ENCODE measurements around the gene CYP2R1. TPM values are rescaled to one million over a fixed set of nuclear protein-coding genes. Genes with fewer than 3 reads are reported as not detected.
"Not testable (repeated sequence)": the region's sequence is repeated elsewhere in the genome, so short reads cannot be mapped to it uniquely, and the experiment has no call there.

CYP2R1 gene
- total RNA-seq, 1 experiment from 2014 or later: 18.3 TPM

GRCh38 chr11:14863775-14864174 lies 28.3 kb downstream of the CYP2R1 start:
- CTCF ChIA-PET; H2AFZ ChIP-seq (ENCODE audit: low read depth, low read length, poor library complexity, severe bottlenecking); H3K79me2 ChIP-seq (ENCODE audit: insufficient read depth, low read length); DNase-seq (ENCODE audit: low read depth, low spot score); H3K27me3 ChIP-seq (ENCODE audit: insufficient read depth, low read length); H3K4me3 ChIP-seq (replicated peaks in 1 of 2; ENCODE audit: low read depth in 1 of 2, low read length in 2 of 2); H3K9me2 ChIP-seq (ENCODE audit: insufficient read depth); H3K4me2 ChIP-seq (ENCODE audit: low read length); intact Hi-C loops (cut with micrococcal nuclease); H3K9me3 ChIP-seq (ENCODE audit: control insufficient read depth in 1 of 2, insufficient read depth in 1 of 2, low read depth in 1 of 2, low read length in 2 of 2); ATAC-seq; H3K4me1 ChIP-seq (ENCODE audit: control insufficient read depth in 1 of 2, insufficient read depth in 2 of 2, low read length in 2 of 2); H4K20me1 ChIP-seq (ENCODE audit: insufficient read depth); BruUV-seq (replicated peaks); H3K36me3 ChIP-seq (ENCODE audit: control insufficient read depth in 1 of 2, insufficient read depth in 2 of 2, low read length in 2 of 2); H3K9ac ChIP-seq (ENCODE audit: low read length); POLR2A ChIA-PET; RAD21 ChIA-PET (ENCODE audit: low non-redundant PET in 1 of 2, low total read pairs in 2 of 2, uncharacterized antibody in 2 of 2, unreplicated experiment in 2 of 2); H3K27ac ChIP-seq (ENCODE audit: low read depth, low read length): not testable (repeated sequence)

- BruUV-seq (replicated peaks): no TSS peak
- H3K9me2 ChIP-seq (ENCODE audit: insufficient read depth): no peaks in the 10 kb centered on the region
- intact Hi-C loops (cut with micrococcal nuclease): no loop called here
- no peaks in the 10 kb centered on the region for H3K4me1 ChIP-seq (ENCODE audit: control insufficient read depth in 1 of 2, insufficient read depth in 2 of 2, low read length in 2 of 2)
- no peaks in the 10 kb centered on the region for H3K9me3 ChIP-seq (ENCODE audit: control insufficient read depth in 1 of 2, insufficient read depth in 1 of 2, low read depth in 1 of 2, low read length in 2 of 2)
- CTCF ChIA-PET: no interaction called here
- H3K79me2 ChIP-seq (ENCODE audit: insufficient read depth, low read length): no peaks in the 10 kb centered on the region
- POLR2A ChIA-PET: interaction anchor here (1.0 kb wide), 1 partner anchor 10 kb away, joined by 3 read pairs; no protein-coding TSS in a partner anchor
- no peaks in the 10 kb centered on the region for H3K27me3 ChIP-seq (ENCODE audit: insufficient read depth, low read length)
- no peak overlapping the region for H3K4me2 ChIP-seq (ENCODE audit: low read length)
- TF ChIP-seq EZH2phosphoT487 (IDR thresholded peaks at IDR 0.05; ENCODE audit: borderline replicate concordance): no peak
- no peak for TF ChIP-seq JUND (IDR thresholded peaks at IDR 0.05)
- no peak overlapping the region for H3K27ac ChIP-seq (ENCODE audit: low read depth, low read length)
- H3K36me3 ChIP-seq (ENCODE audit: control insufficient read depth in 1 of 2, insufficient read depth in 2 of 2, low read length in 2 of 2): no peaks in the 10 kb centered on the region
- H3K9ac ChIP-seq (ENCODE audit: low read length): no peak overlapping the region
- no peak overlapping the region for H3K4me3 ChIP-seq (replicated peaks in 1 of 2; ENCODE audit: low read depth in 1 of 2, low read length in 2 of 2)
- no peak for ATAC-seq
- no peak for DNase-seq (ENCODE audit: low read depth, low spot score)
- no peaks in the 10 kb centered on the region for H4K20me1 ChIP-seq (ENCODE audit: insufficient read depth)
- H2AFZ ChIP-seq (ENCODE audit: low read depth, low read length, poor library complexity, severe bottlenecking): no peak overlapping the region
- RAD21 ChIA-PET (ENCODE audit: low non-redundant PET in 1 of 2, low total read pairs in 2 of 2, uncharacterized antibody in 2 of 2, unreplicated experiment in 2 of 2): no interaction called here
Observed at GRCh38 chr11:14861680-14862079, 30.4 kb downstream of the CYP2R1 start.

- no peak overlapping the region for H2AFZ ChIP-seq (ENCODE audit: low read depth, low read length, poor library complexity, severe bottlenecking)
- H3K79me2 ChIP-seq (ENCODE audit: insufficient read depth, low read length): no peaks in the 10 kb centered on the region
- no peak overlapping the region for H3K9ac ChIP-seq (ENCODE audit: low read length)
- POLR2A ChIA-PET: interaction anchor here (1.0 to 1.2 kb wide), 2 partner anchors 8 to 12 kb away, joined by 3 read pairs; no protein-coding TSS in a partner anchor
- no peaks in the 10 kb centered on the region for H3K9me2 ChIP-seq (ENCODE audit: insufficient read depth)
- no peak for DNase-seq (ENCODE audit: low read depth, low spot score)
- BruUV-seq (replicated peaks): no TSS peak
- RAD21 ChIA-PET (ENCODE audit: low non-redundant PET in 1 of 2, low total read pairs in 2 of 2, uncharacterized antibody in 2 of 2, unreplicated experiment in 2 of 2): no interaction called here
- CTCF ChIA-PET: no interaction called here
- intact Hi-C loops (cut with micrococcal nuclease): no loop called here
- no peaks in the 10 kb centered on the region for H3K9me3 ChIP-seq (ENCODE audit: control insufficient read depth in 1 of 2, insufficient read depth in 1 of 2, low read depth in 1 of 2, low read length in 2 of 2)
- no peak overlapping the region for H3K4me3 ChIP-seq (replicated peaks in 1 of 2; ENCODE audit: low read depth in 1 of 2, low read length in 2 of 2)
- TF ChIP-seq CTCF (IDR thresholded peaks at IDR 0.05 in 2 of 3, conservative IDR thresholded peaks at IDR 0.05 in 1 of 3; ENCODE audit: borderline replicate concordance in 1 of 3, insufficient read depth in 1 of 3, low read depth in 2 of 3, low read length in 2 of 3): no peak
- no peak for TF ChIP-seq YY1 (IDR thresholded peaks at IDR 0.05; ENCODE audit: extremely low read depth, insufficient replicate concordance, low read depth, low read length)
- TF ChIP-seq, protein P1, sequence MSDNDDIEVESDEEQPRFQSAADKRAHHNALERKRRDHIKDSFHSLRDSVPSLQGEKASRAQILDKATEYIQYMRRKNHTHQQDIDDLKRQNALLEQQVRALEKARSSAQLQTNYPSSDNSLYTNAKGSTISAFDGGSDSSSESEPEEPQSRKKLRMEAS (IDR thresholded peaks at IDR 0.05): no peak
- TF ChIP-seq REST (IDR thresholded peaks at IDR 0.05; ENCODE audit: low read depth): no peak
- TF ChIP-seq POLR2AphosphoS5 (IDR thresholded peaks at IDR 0.05; ENCODE audit: low read depth, low read length): no peak
- TF ChIP-seq ELF1 (IDR thresholded peaks at IDR 0.05; ENCODE audit: borderline replicate concordance, low read depth): no peak
- H3K36me3 ChIP-seq (ENCODE audit: control insufficient read depth in 1 of 2, insufficient read depth in 2 of 2, low read length in 2 of 2): no peaks in the 10 kb centered on the region
- H3K4me2 ChIP-seq (ENCODE audit: low read length): no peak overlapping the region
- ATAC-seq: no peak
- H3K4me1 ChIP-seq (ENCODE audit: control insufficient read depth in 1 of 2, insufficient read depth in 2 of 2, low read length in 2 of 2): no peaks in the 10 kb centered on the region
- no peaks in the 10 kb centered on the region for H3K27me3 ChIP-seq (ENCODE audit: insufficient read depth, low read length)
- H4K20me1 ChIP-seq (ENCODE audit: insufficient read depth): no peaks in the 10 kb centered on the region
- no peak overlapping the region for H3K27ac ChIP-seq (ENCODE audit: low read depth, low read length)
Observed at GRCh38 chr11:14860511-14860910, 31.5 kb downstream of the CYP2R1 start.

All from HCT116 (cell line).